ENCODE measurements around the gene ADAM8. TPM values are rescaled to one million over a fixed set of nuclear protein-coding genes. Genes with fewer than 3 reads are reported as not detected.

ADAM8 gene
- polyA plus RNA-seq, 1 donor (not counting 4 experiments of a cell fraction or from before 2014, with no cell fraction given): 42.0 TPM

DNA sequence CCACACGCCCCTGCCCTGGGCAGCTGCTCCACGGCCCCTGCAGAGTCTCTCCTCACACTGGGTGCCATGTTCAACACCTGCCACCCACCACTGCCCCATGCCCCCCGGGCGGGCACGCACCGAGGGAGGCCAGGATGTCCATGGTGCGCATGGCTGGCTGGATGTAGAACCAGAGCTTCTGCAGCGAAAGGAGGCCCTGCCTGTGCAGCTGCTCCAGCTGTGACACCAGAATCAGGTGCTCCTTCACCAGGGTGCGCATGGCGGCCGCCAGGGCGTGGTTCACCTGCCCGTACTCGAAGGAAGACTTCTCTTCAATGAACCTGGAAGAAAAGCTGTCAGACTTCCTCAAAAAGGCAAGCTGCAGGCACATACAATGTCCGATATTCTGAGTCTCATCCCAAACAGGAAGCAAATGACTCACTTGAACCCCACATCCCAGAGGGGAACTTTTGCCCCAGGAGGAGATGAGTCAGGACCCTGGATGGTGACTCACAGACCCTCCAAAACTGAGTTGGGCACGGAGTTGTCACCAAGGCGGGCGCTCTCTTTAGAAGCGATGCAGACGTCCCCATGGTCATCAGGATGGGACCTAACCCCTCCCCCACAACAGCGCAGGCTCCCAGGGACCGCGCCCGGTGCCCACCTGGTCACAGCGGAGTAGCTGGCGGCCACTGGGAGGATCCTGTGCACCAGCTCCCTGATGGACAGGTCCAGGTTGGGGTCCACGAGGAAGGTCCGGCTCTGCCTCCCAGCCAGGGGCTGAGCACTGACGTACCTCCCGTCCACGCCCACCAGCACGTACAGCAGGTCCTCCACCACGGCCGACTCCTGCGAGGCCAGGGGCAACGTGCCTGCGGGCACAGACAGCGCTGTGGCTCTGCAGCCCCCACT, 16.5 kb upstream of the ADAM8 start:
- H3K4me1 ChIP-seq (ENCODE audit: control insufficient read depth, extremely low read depth, insufficient read depth, low read length): peaks cover 16% of the 10 kb centered on the region
- H3K36me3 ChIP-seq (ENCODE audit: control insufficient read depth in 2 of 2, extremely low read depth in 1 of 2, insufficient read depth in 2 of 2, low read length in 2 of 2): peaks cover 27 to 41% of the 10 kb centered on the region in 2 experiments
- no peak for TF ChIP-seq EZH2 (IDR thresholded peaks at IDR 0.05; ENCODE audit: low read length)
- TF ChIP-seq, protein P1, sequence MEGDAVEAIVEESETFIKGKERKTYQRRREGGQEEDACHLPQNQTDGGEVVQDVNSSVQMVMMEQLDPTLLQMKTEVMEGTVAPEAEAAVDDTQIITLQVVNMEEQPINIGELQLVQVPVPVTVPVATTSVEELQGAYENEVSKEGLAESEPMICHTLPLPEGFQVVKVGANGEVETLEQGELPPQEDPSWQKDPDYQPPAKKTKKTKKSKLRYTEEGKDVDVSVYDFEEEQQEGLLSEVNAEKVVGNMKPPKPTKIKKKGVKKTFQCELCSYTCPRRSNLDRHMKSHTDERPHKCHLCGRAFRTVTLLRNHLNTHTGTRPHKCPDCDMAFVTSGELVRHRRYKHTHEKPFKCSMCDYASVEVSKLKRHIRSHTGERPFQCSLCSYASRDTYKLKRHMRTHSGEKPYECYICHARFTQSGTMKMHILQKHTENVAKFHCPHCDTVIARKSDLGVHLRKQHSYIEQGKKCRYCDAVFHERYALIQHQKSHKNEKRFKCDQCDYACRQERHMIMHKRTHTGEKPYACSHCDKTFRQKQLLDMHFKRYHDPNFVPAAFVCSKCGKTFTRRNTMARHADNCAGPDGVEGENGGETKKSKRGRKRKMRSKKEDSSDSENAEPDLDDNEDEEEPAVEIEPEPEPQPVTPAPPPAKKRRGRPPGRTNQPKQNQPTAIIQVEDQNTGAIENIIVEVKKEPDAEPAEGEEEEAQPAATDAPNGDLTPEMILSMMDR (optimal IDR thresholded peaks at IDR 0.05 in 1 of 3, IDR thresholded peaks at IDR 0.05 in 1 of 3, conservative IDR thresholded peaks at IDR 0.05 in 1 of 3; ENCODE audit: extremely low read depth in 1 of 3, insufficient read depth in 2 of 3, low read length in 3 of 3): no peak
- peak overlapping the region; percentile 44 for H3K27ac ChIP-seq (ENCODE audit: control insufficient read depth, insufficient read depth, low read length)
- H3K9me1 ChIP-seq (ENCODE audit: control insufficient read depth, extremely low read depth, insufficient read depth, low read length): peaks cover 2% of the 10 kb centered on the region
- FAIRE-seq: peak; percentile 88
- H4K20me1 ChIP-seq (ENCODE audit: control insufficient read depth, extremely low read depth, insufficient read depth, low read length): no peaks in the 10 kb centered on the region
- H2AFZ ChIP-seq (ENCODE audit: control insufficient read depth, low read length): no peak overlapping the region
- no peak overlapping the region for H3K9ac ChIP-seq (ENCODE audit: control insufficient read depth, extremely low read depth, insufficient read depth, low read length)
- H3K9me3 ChIP-seq (ENCODE audit: control insufficient read depth, low read depth, low read length): no peaks in the 10 kb centered on the region
- no peaks in the 10 kb centered on the region for H3K27me3 ChIP-seq (ENCODE audit: control insufficient read depth, extremely low read depth, insufficient read depth, low read length)
- DNase-seq (ENCODE audit: low read depth, low spot score): peak; percentile 78
- peak overlapping the region; percentile 4 for H3K4me2 ChIP-seq (ENCODE audit: control insufficient read depth, extremely low read depth, insufficient read depth, low read depth, low read length)
- H3K4me3 ChIP-seq (ENCODE audit: control insufficient read depth in 2 of 3, extremely low read depth in 1 of 3, insufficient read depth in 2 of 3, low read depth in 1 of 3, low read length in 3 of 3): no peak overlapping the region
- dilution Hi-C loops (cut with MboI; ENCODE audit: extremely low pct_ligation_motif_present, low sequenced_read_pairs): no loop called here
- H3K79me2 ChIP-seq (ENCODE audit: control insufficient read depth, insufficient read depth, low read length): no peaks in the 10 kb centered on the region

GRCh38 chr10:133289761-133290160, 13.1 kb upstream of the ADAM8 start:
- H3K27me3 ChIP-seq (ENCODE audit: control insufficient read depth, extremely low read depth, insufficient read depth, low read length): no peaks in the 10 kb centered on the region
- no peaks in the 10 kb centered on the region for H4K20me1 ChIP-seq (ENCODE audit: control insufficient read depth, extremely low read depth, insufficient read depth, low read length)
- H3K36me3 ChIP-seq (ENCODE audit: control insufficient read depth in 2 of 2, extremely low read depth in 1 of 2, insufficient read depth in 2 of 2, low read length in 2 of 2): peaks cover 25 to 37% of the 10 kb centered on the region in 2 experiments
- TF ChIP-seq, protein P1 (optimal IDR thresholded peaks at IDR 0.05 in 1 of 3, IDR thresholded peaks at IDR 0.05 in 1 of 3, conservative IDR thresholded peaks at IDR 0.05 in 1 of 3; ENCODE audit: extremely low read depth in 1 of 3, insufficient read depth in 2 of 3, low read length in 3 of 3): no peak
- TF ChIP-seq EZH2 (IDR thresholded peaks at IDR 0.05; ENCODE audit: low read length): no peak
- no peak overlapping the region for H3K4me3 ChIP-seq (ENCODE audit: control insufficient read depth in 2 of 3, extremely low read depth in 1 of 3, insufficient read depth in 2 of 3, low read depth in 1 of 3, low read length in 3 of 3)
- H3K79me2 ChIP-seq (ENCODE audit: control insufficient read depth, insufficient read depth, low read length): no peaks in the 10 kb centered on the region
- no peaks in the 10 kb centered on the region for H3K9me3 ChIP-seq (ENCODE audit: control insufficient read depth, low read depth, low read length)
- H3K4me1 ChIP-seq (ENCODE audit: control insufficient read depth, extremely low read depth, insufficient read depth, low read length): peaks cover 16% of the 10 kb centered on the region
- no peak for FAIRE-seq
- no peak overlapping the region for H2AFZ ChIP-seq (ENCODE audit: control insufficient read depth, low read length)
- dilution Hi-C loops (cut with MboI; ENCODE audit: extremely low pct_ligation_motif_present, low sequenced_read_pairs): no loop called here
- H3K4me2 ChIP-seq (ENCODE audit: control insufficient read depth, extremely low read depth, insufficient read depth, low read depth, low read length): no peak overlapping the region
- no peak overlapping the region for H3K9ac ChIP-seq (ENCODE audit: control insufficient read depth, extremely low read depth, insufficient read depth, low read length)
- H3K27ac ChIP-seq (ENCODE audit: control insufficient read depth, insufficient read depth, low read length): no peak overlapping the region
- DNase-seq (ENCODE audit: low read depth, low spot score): no peak
- peaks cover 2% of the 10 kb centered on the region for H3K9me1 ChIP-seq (ENCODE audit: control insufficient read depth, extremely low read depth, insufficient read depth, low read length)

All from keratinocyte (primary cell).